ENCODE results near the gene QRFP.

QRFP gene

GRCh38 chr9:130896233-130897014 is at the start of gene QRFP:
Gene QRFP (minus strand): TSS chr9:130896812. CDS start chr9:130893838, 2,974 bp downstream.
- in situ Hi-C loops (cut with HindIII; ENCODE audit: low pct_ligation_motif_present, low pct_unique_long_range_greater_than_20kb, low sequenced_read_pairs): no loop called here
- DNase-seq: peak; percentile 8

- in situ Hi-C loops (cut with HindIII; ENCODE audit: low pct_ligation_motif_present, low pct_unique_long_range_greater_than_20kb, low sequenced_read_pairs): no loop called here
- no peak for DNase-seq
Measured at GRCh38 chr9:130945173-130945572, 48.6 kb upstream of the QRFP start.

GRCh38 chr9:130944510-130945058 is 48.0 kb upstream of the QRFP start:
- in situ Hi-C loops (cut with HindIII; ENCODE audit: low pct_ligation_motif_present, low pct_unique_long_range_greater_than_20kb, low sequenced_read_pairs): no loop called here
- no peak for DNase-seq

- in situ Hi-C loops (cut with HindIII; ENCODE audit: low pct_ligation_motif_present, low pct_unique_long_range_greater_than_20kb, low sequenced_read_pairs): no loop called here
- no peak for DNase-seq
Measured at GRCh38 chr9:130943777-130944176, 47.2 kb upstream of the QRFP start.

- DNase-seq: no peak
- in situ Hi-C loops (cut with HindIII; ENCODE audit: low pct_ligation_motif_present, low pct_unique_long_range_greater_than_20kb, low sequenced_read_pairs): no loop called here
Measured at GRCh38 chr9:130943221-130943620, 46.6 kb upstream of the QRFP start.

GRCh38 chr9:130942679-130943078 is 46.1 kb upstream of the QRFP start:
- DNase-seq: no peak
- in situ Hi-C loops (cut with HindIII; ENCODE audit: low pct_ligation_motif_present, low pct_unique_long_range_greater_than_20kb, low sequenced_read_pairs): no loop called here

GRCh38 chr9:130942084-130942483 is 45.5 kb upstream of the QRFP start:
- DNase-seq: no peak
- in situ Hi-C loops (cut with HindIII; ENCODE audit: low pct_ligation_motif_present, low pct_unique_long_range_greater_than_20kb, low sequenced_read_pairs): no loop called here

- in situ Hi-C loops (cut with HindIII; ENCODE audit: low pct_ligation_motif_present, low pct_unique_long_range_greater_than_20kb, low sequenced_read_pairs): no loop called here
- DNase-seq: peak; percentile 50
Measured at GRCh38 chr9:130940693-130941576, 44.3 kb upstream of the QRFP start.

- no peak for DNase-seq
- in situ Hi-C loops (cut with HindIII; ENCODE audit: low pct_ligation_motif_present, low pct_unique_long_range_greater_than_20kb, low sequenced_read_pairs): no loop called here
Measured at GRCh38 chr9:130940027-130940549, 43.5 kb upstream of the QRFP start.

- DNase-seq: no peak
- in situ Hi-C loops (cut with HindIII; ENCODE audit: low pct_ligation_motif_present, low pct_unique_long_range_greater_than_20kb, low sequenced_read_pairs): no loop called here
Measured at GRCh38 chr9:130939405-130940026, 42.9 kb upstream of the QRFP start.

GRCh38 chr9:130938652-130939404 is 42.2 kb upstream of the QRFP start, which contains the start of gene FIBCD1:
Gene FIBCD1 (minus strand): TSS chr9:130939247. CDS start chr9:130938607, 640 bp downstream.
- peak; percentile 48 for DNase-seq
- in situ Hi-C loops (cut with HindIII; ENCODE audit: low pct_ligation_motif_present, low pct_unique_long_range_greater_than_20kb, low sequenced_read_pairs): no loop called here

- no peak for DNase-seq
- in situ Hi-C loops (cut with HindIII; ENCODE audit: low pct_ligation_motif_present, low pct_unique_long_range_greater_than_20kb, low sequenced_read_pairs): no loop called here
Measured at GRCh38 chr9:130938184-130938651, 41.6 kb upstream of the QRFP start.

- in situ Hi-C loops (cut with HindIII; ENCODE audit: low pct_ligation_motif_present, low pct_unique_long_range_greater_than_20kb, low sequenced_read_pairs): no loop called here
- DNase-seq: no peak
Measured at GRCh38 chr9:130937146-130938076, 40.8 kb upstream of the QRFP start.

GRCh38 chr9:130936285-130937117 is 39.9 kb upstream of the QRFP start:
- in situ Hi-C loops (cut with HindIII; ENCODE audit: low pct_ligation_motif_present, low pct_unique_long_range_greater_than_20kb, low sequenced_read_pairs): no loop called here
- DNase-seq: no peak

GRCh38 chr9:130935648-130936271 is 39.1 kb upstream of the QRFP start:
- DNase-seq: no peak

More at GRCh38 chr9:130935648-130936271, 39.1 kb upstream of the QRFP start:
- in situ Hi-C loops (cut with HindIII; ENCODE audit: low pct_ligation_motif_present, low pct_unique_long_range_greater_than_20kb, low sequenced_read_pairs): no loop called here

All from ACHN (cell line).